ENCODE results near the gene E2F2.

The E2F2 gene, protein sequence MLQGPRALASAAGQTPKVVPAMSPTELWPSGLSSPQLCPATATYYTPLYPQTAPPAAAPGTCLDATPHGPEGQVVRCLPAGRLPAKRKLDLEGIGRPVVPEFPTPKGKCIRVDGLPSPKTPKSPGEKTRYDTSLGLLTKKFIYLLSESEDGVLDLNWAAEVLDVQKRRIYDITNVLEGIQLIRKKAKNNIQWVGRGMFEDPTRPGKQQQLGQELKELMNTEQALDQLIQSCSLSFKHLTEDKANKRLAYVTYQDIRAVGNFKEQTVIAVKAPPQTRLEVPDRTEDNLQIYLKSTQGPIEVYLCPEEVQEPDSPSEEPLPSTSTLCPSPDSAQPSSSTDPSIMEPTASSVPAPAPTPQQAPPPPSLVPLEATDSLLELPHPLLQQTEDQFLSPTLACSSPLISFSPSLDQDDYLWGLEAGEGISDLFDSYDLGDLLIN

DNA sequence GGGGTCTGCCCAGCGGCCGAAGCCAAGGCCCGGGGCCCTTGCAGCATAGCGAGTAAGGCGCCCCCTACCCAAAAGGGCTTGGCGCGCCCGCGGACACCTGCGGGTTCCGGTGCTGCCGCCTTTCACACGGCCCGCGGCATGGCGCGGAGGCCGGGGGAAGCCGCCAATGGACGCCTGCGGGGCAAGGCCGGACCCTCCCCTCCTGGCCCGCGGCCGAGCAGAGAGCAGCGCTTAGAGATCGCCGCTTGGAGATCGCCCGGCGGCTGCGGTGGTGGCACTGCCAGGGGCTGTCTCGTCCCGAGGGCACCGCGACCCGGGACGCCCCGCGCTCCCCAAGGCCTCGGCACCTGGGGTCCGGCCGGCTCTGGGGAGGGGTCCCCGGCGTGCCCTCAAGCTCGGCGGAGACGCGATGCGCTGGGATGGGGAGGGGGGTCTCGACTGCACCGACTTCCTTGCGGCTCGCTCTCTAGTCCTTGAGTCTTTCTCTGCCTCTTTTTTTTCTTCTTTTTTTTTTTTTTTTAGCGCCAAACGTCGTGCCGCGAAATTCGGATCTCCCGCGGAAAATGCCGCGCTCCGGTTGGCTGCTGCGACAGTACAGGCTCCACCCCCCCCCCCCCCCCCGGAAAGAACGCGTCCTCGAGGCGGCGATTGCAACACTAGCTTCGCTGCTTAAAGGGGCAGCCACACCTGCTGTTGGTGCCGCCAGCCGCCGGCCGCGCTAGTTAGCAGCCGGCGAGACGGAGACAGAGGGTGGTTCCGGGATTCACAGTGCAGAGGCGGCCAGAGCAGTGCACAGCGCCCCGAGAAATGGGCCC lies at the start of gene E2F2:
Gene E2F2 (minus strand): TSS at position 487 of the 815 bp plus-strand sequence. CDS start 440 bp downstream, at position 47.
- peak; percentile 70 for DNase-seq (ENCODE audit: low read depth)

GRCh38 chr1:23578997-23579363 lies 47.9 kb upstream of the E2F2 start:
- no peak for DNase-seq (ENCODE audit: low read depth)

GRCh38 chr1:23578311-23578996 lies 47.4 kb upstream of the E2F2 start:
- DNase-seq (ENCODE audit: low read depth), result no peak

DNA sequence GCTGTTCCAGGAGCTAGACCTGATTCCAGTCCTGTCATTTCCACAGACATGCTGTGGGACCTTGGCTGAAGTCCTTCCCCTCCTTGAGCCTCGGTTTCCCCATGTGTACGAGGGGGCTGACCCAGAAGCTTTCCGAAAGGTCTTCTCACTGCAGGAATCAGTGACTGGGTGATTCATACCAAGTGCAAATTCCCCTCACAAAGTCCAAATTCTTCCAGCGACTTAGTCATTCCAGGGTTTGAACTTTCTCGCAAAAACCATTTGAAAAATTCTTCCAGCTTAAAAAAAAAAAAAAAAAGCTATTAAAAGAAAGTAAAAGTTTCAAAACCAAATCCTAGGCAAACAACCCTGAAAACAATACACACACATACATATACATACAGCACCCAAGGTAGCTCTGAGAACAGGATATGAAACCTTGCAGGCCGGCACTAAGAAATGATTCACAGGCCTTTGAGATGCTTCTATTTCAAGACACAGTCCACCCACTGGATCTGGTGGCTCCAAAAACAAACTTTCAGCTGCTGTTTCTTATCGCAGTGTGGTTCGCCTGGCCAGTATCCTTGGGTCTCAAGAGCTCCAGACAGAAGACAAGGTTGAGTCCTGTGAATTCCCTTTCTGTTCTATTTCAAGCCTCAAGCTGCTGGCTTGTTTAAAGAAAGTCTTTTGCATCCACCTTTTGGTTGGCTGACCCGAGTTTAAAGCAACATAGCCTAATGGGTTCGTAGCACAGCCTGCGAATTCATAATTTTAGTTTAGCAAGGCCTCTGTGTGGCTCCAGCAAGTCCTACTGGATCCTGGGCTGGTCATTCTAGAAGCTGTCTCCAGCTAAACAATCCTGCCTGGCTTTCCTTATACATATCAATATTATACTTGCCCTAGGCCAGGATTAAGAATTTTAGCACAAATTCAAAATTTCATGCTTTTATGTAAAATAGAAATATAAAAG lies 46.3 kb upstream of the E2F2 start:
- DNase-seq (ENCODE audit: low read depth), result no peak

DNA sequence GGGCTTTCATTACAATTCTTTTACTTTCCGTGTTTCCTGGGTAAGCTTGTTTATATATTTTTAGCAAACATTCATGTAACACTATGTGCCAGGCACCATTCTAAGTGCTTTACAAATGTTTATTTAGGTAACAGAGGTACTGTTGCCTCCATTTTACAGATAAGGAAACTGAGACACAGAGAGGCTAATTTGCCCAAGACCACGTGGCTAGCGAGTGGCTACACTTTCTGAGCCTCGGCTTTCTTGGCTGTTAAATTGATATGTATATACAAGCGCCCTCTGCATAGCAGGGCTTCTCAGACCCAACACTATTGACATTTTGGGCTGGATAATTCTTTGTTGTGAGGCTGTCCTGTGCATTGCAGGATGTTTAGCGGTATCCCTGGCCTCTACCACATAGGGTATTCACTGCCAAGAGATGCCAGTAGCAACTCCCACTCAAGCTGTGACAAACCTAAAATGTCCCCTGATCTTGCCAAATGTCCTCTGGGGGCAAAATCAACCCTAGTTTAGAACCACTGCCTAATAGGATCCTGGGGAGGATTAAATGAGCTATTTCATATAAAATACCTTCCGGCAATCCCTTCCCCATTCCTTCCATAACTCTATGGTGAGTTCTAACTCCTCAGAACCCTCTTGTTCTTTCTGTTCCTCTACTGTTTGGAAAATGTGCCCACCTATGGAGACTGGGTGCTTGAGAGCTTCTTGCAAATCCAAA lies 45.5 kb upstream of the E2F2 start:
- DNase-seq (ENCODE audit: low read depth), result no peak

GRCh38 chr1:23575226-23575810 lies 44.3 kb upstream of the E2F2 start:
- no peak for DNase-seq (ENCODE audit: low read depth)

- DNase-seq (ENCODE audit: low read depth), result no peak
These were observed 43.3 kb upstream of the E2F2 start for GRCh38 chr1:23574265-23574754.

GRCh38 chr1:23573574-23574182 lies 42.6 kb upstream of the E2F2 start:
- no peak for DNase-seq (ENCODE audit: low read depth)

DNA sequence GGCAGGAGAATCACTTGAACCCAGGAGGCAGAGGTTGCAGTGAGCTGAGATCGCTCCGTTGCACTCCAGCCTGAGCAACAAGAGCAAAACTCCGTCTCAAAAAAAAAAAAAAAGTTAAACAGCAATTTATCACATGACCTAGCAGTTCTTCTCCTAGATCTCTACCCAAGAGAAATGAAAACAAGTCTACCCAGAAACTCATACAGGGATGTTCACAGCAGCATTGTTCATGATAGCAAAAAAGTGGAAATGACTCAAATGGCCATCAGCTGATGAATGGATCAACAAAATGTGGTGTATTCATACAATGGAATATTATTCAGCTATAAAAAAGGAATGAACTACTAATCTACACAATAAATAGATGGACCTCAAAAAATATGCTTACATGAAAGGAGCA lies 40.4 kb upstream of the E2F2 start:
- DNase-seq (ENCODE audit: low read depth), result no peak

DNA sequence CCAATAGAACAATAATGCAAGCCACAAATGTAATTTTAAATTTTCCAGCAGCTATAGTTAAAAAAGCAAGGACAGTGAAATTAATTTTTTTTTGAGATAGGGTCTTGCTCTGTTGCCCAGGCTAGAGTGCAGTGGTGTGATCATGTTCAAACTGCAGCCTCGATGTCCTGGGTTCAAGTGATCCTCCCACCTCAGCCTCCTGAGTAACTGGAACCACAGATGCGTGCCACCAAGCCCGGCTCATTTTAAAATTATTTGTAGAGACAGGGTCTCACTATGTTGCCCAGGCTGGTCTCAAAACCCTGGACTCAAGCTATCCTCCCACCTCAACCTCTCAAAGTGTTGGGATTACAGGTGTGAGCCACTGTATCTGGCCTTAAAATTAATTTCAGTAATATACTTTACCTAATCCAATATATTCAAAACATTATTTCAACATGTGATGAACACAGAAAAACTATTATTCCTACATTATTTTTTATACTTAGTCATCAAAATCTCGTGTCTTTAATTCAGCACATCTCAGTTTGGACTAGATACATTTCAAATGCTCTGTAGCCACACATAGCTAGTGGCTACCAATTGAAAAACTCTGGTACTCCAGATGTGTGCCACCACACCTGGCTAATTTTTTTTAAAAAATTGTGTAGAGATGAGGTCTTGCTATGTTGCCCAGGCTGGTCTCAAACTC lies 39.1 kb upstream of the E2F2 start:
- no peak for DNase-seq (ENCODE audit: low read depth)

GRCh38 chr1:23568608-23569383 lies 37.8 kb upstream of the E2F2 start:
- no peak for DNase-seq (ENCODE audit: low read depth)

GRCh38 chr1:23567996-23568607 lies 37.1 kb upstream of the E2F2 start:
- DNase-seq (ENCODE audit: low read depth), result no peak

- DNase-seq (ENCODE audit: low read depth), result no peak
These were observed 36.6 kb upstream of the E2F2 start for GRCh38 chr1:23567629-23567995.

GRCh38 chr1:23566304-23566703 lies 35.3 kb upstream of the E2F2 start:
- no peak for DNase-seq (ENCODE audit: low read depth)

DNA sequence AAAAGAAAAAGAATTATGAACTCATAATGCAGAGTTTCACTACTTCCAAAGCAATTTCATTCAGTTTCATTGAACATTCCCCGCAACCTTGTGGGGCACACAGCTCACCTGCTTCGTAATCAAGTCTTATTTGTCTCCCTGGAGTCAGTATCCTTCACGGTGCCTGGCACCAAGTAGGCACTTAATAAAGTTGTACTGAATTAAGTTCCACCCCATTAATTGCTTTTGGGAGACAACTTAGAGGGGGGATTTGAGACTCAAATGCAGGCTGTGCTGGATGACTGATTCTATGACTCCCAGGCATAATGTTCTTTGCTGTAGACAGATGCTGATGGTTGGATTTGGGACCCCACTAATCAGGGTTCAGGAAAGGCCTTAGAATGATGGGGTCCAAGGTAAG lies 34.7 kb upstream of the E2F2 start:
- DNase-seq (ENCODE audit: low read depth), result no peak

GRCh38 chr1:23564529-23565122 lies 33.6 kb upstream of the E2F2 start:
- no peak for DNase-seq (ENCODE audit: low read depth)

- no peak for DNase-seq (ENCODE audit: low read depth)
These were observed 32.8 kb upstream of the E2F2 start for GRCh38 chr1:23563755-23564374.

All from CMK (cell line).